Measurements from ENCODE around the gene TNMD. TPM values are rescaled to one million over a fixed set of nuclear protein-coding genes. Genes with fewer than 3 reads are reported as not detected.

Gene TNMD
- total and polyA plus RNA-seq, 2 of the 8 experiments (the other 6 are each of a cell fraction or from before 2014, with no cell fraction given): 1.4 to 2.1 TPM

GRCh38 chrX:100643956-100644860 lies 59.5 kb downstream of the TNMD start, which contains the start of gene SRPX2 (continued):
- TF ChIP-seq CTCF (IDR thresholded peaks at IDR 0.05; ENCODE audit: control extremely low read depth in 1 of 3, insufficient read depth in 1 of 3, low read depth in 1 of 3, low read length in 3 of 3) (no peak), USF2 (IDR thresholded peaks at IDR 0.05; ENCODE audit: low read length) (no peak), CHD1 (IDR thresholded peaks at IDR 0.05; ENCODE audit: low read depth, low read length) (no peak)

Data from H1 (cell line).